Astrocyte (in vitro differentiated cells and primary cell): ENCODE measurements around the gene VAPA. TPM values are rescaled to one million over a fixed set of nuclear protein-coding genes. Genes with fewer than 3 reads are reported as not detected.
A peak's percentile ranks its signal among the peaks of the same experiment; 100 is the strongest.

Source experiments
- DNase-seq: peaks from one replicate; pipeline ENCODE4 v3.0.0-alpha.2; 2010; ENCODE audit warnings: low read depth
- FAIRE-seq: peaks from 2 replicates; lab custom pipeline; 2011; peaks lifted over from hg19 to GRCh38; lab: Jason Lieb, UNC
- H2AFZ ChIP-seq: 2 replicates; pipeline ENCODE4 v1.6.0; 2012; ENCODE audit warnings: low read depth, low read length, inconsistent platforms
- H3K27ac ChIP-seq: 2 replicates; pipeline ENCODE4 v1.5.1; 2011; ENCODE audit warnings: low read depth, low read length, inconsistent platforms
- H3K27me3 ChIP-seq: 2 replicates; pipeline ENCODE4 v1.6.0; 2011; ENCODE audit warnings: low read length, inconsistent platforms; ENCODE audit not compliant: insufficient read depth
- H3K36me3 ChIP-seq: 2 replicates; pipeline ENCODE4 v1.5.1; 2011; ENCODE audit warnings: low read length, inconsistent platforms; ENCODE audit not compliant: insufficient read depth
- H3K4me1 ChIP-seq: 2 replicates; pipeline ENCODE4 v1.5.1; 2011; ENCODE audit warnings: low read length, inconsistent platforms; ENCODE audit not compliant: insufficient read depth
- H3K4me2 ChIP-seq: 2 replicates; pipeline ENCODE4 v1.6.0; 2012; ENCODE audit warnings: low read length, inconsistent platforms
- H3K4me3 ChIP-seq: 2 replicates; pipeline ENCODE4 v1.5.1; 2011; ENCODE audit warnings: low read depth, mild to moderate bottlenecking, low read length, inconsistent platforms; ENCODE audit not compliant: insufficient read depth
- H3K79me2 ChIP-seq: 2 replicates; pipeline ENCODE4 v1.6.0; 2012; ENCODE audit warnings: mild to moderate bottlenecking, low read length, inconsistent platforms; ENCODE audit not compliant: insufficient read depth
- H3K9ac ChIP-seq: 2 replicates; pipeline ENCODE4 v1.6.0; 2012; ENCODE audit warnings: mild to moderate bottlenecking, low read length, inconsistent platforms
- H3K9me3 ChIP-seq: 2 replicates; pipeline ENCODE4 v1.5.1; 2012; ENCODE audit warnings: low read depth, mild to moderate bottlenecking, low read length, inconsistent platforms; ENCODE audit not compliant: insufficient read depth
- H4K20me1 ChIP-seq: 2 replicates; pipeline ENCODE4 v1.6.0; 2012; ENCODE audit warnings: low read length, inconsistent platforms; ENCODE audit not compliant: insufficient read depth
- H3K27ac Mint-ChIP-seq: one replicate; pipeline ENCODE4 v1.8.0; 2021; ENCODE audit warnings: mild to moderate bottlenecking, mixed read lengths; ENCODE audit not compliant: unreplicated experiment
- H3K27me3 Mint-ChIP-seq: one replicate; pipeline ENCODE4 v1.8.0; 2021; ENCODE audit warnings: low read depth, mixed read lengths; ENCODE audit not compliant: unreplicated experiment
- H3K36me3 Mint-ChIP-seq: one replicate; pipeline ENCODE4 v1.8.0; 2021; ENCODE audit warnings: low read depth, mixed read lengths; ENCODE audit not compliant: unreplicated experiment
- H3K4me1 Mint-ChIP-seq: one replicate; pipeline ENCODE4 v1.8.0; 2021; ENCODE audit warnings: low read depth, mixed read lengths; ENCODE audit not compliant: unreplicated experiment
- H3K4me3 Mint-ChIP-seq: one replicate; pipeline ENCODE4 v1.8.0; 2021; ENCODE audit warnings: mild to moderate bottlenecking, moderate library complexity, mixed read lengths; ENCODE audit not compliant: unreplicated experiment
- H3K9me3 Mint-ChIP-seq: one replicate; pipeline ENCODE4 v1.8.0; 2021; ENCODE audit warnings: mild to moderate bottlenecking, mixed read lengths; ENCODE audit not compliant: unreplicated experiment
- CTCF ChIP-seq: IDR thresholded peaks from 2 replicates; pipeline ENCODE4 v1.5.1; 2011; ENCODE audit warnings: low read depth, mild to moderate bottlenecking, inconsistent platforms, low read length, moderate library complexity; ENCODE audit not compliant: insufficient read depth
- EZH2 ChIP-seq: IDR thresholded peaks from 2 replicates; pipeline ENCODE4 v1.6.1; 2012; ENCODE audit warnings: mild to moderate bottlenecking, low read length, inconsistent platforms; ENCODE audit not compliant: insufficient read depth
- total RNA-seq: library from RNA; stranded (reverse); gene quantifications from 2 replicates; pipeline ENCODE4 v1.2.1, GENCODE V29; 2021

The VAPA gene
- total RNA-seq, 1 donor from 2014 or later = 181 TPM

GRCh38 chr18:9872823-9873222, 41.0 kb upstream of the VAPA start:
- Mint-ChIP-seq H3K27ac (no peak overlapping the region), H3K9me3 (peaks cover 1% of the 10 kb centered on the region), H3K4me3 (no peak overlapping the region), H3K4me1 (peaks cover 37% of the 10 kb centered on the region), H3K27me3 (no peaks in the 10 kb centered on the region), H3K36me3 (no peaks in the 10 kb centered on the region)
- no peaks in the 10 kb centered on the region for H3K36me3 ChIP-seq
- H3K79me2 ChIP-seq = no peaks in the 10 kb centered on the region
- H3K4me2 ChIP-seq = no peak overlapping the region
- FAIRE-seq (no peak), DNase-seq (no peak)
- TF ChIP-seq EZH2 (no peak), CTCF (no peak)
- no peak overlapping the region for H3K9ac ChIP-seq
- no peak overlapping the region for H2AFZ ChIP-seq
- H4K20me1 ChIP-seq = no peaks in the 10 kb centered on the region
- peaks cover 38% of the 10 kb centered on the region for H3K4me1 ChIP-seq
- no peak overlapping the region for H3K4me3 ChIP-seq
- H3K27ac ChIP-seq = no peak overlapping the region
- no peaks in the 10 kb centered on the region for H3K9me3 ChIP-seq
- H3K27me3 ChIP-seq = no peaks in the 10 kb centered on the region

GRCh38 chr18:9874728-9875127, 39.1 kb upstream of the VAPA start:
- FAIRE-seq (no peak), DNase-seq (no peak)
- Mint-ChIP-seq H3K4me3 (no peak overlapping the region), H3K9me3 (no peaks in the 10 kb centered on the region), H3K36me3 (no peaks in the 10 kb centered on the region), H3K27ac (no peak overlapping the region), H3K4me1 (peaks cover 23% of the 10 kb centered on the region), H3K27me3 (no peaks in the 10 kb centered on the region)
- Histone ChIP-seq H3K4me2 (no peak overlapping the region), H3K27me3 (no peaks in the 10 kb centered on the region), H2AFZ (no peak overlapping the region), H3K4me3 (no peak overlapping the region), H3K36me3 (no peaks in the 10 kb centered on the region), H3K9me3 (no peaks in the 10 kb centered on the region), H3K79me2 (no peaks in the 10 kb centered on the region), H4K20me1 (no peaks in the 10 kb centered on the region), H3K4me1 (peaks cover 26% of the 10 kb centered on the region), H3K27ac (no peak overlapping the region), H3K9ac (no peak overlapping the region)
- TF ChIP-seq EZH2 (no peak), CTCF (no peak)

GRCh38 chr18:9876212-9876866, 37.5 kb upstream of the VAPA start:
- H3K4me1 ChIP-seq = peaks cover 15% of the 10 kb centered on the region
- peaks cover 14% of the 10 kb centered on the region for H3K4me1 Mint-ChIP-seq
- no peaks in the 10 kb centered on the region for H3K79me2 ChIP-seq
- peak overlapping the region; percentile 72 for H3K9ac ChIP-seq
- H3K27ac ChIP-seq = peak overlapping the region; percentile 83
- peak overlapping the region; percentile 84 for H3K4me2 ChIP-seq
- H4K20me1 ChIP-seq = no peaks in the 10 kb centered on the region
- no peaks in the 10 kb centered on the region for H3K36me3 Mint-ChIP-seq
- FAIRE-seq = no peak
- no peak overlapping the region for H2AFZ ChIP-seq
- H3K4me3 ChIP-seq = peak overlapping the region; percentile 48
- no peak overlapping the region for H3K4me3 Mint-ChIP-seq
- H3K27me3 Mint-ChIP-seq = no peaks in the 10 kb centered on the region
- H3K9me3 Mint-ChIP-seq = no peaks in the 10 kb centered on the region
- H3K27ac Mint-ChIP-seq = peak overlapping the region; percentile 93
- H3K9me3 ChIP-seq = no peaks in the 10 kb centered on the region
- no peak for DNase-seq
- TF ChIP-seq EZH2 (no peak), CTCF (no peak)
- no peaks in the 10 kb centered on the region for H3K27me3 ChIP-seq
- no peaks in the 10 kb centered on the region for H3K36me3 ChIP-seq
